Measurements from ENCODE around the gene AIFM3.

GRCh38 chr22:20937031-20937793 lies 29.8 kb upstream of the AIFM3 start:
- no peak for TF ChIP-seq CTCF (IDR thresholded peaks at IDR 0.05)
- no peak for TF ChIP-seq JUN (CRISPR knock-in tag; IDR thresholded peaks at IDR 0.05)

All from WTC11 (cell line).